Effector memory CD8-positive, alpha-beta T cell (primary cell): ENCODE measurements around the gene PEX14.
A peak's percentile ranks its signal among the peaks of the same experiment; 100 is the strongest.

Experiments
- ATAC-seq: fragments of 150-1000 bp; cut with Tn5 transposase; replicated peaks from 2 replicates; pipeline ENCODE4 v1.10.0; 2021; ENCODE audit warnings: mild to moderate bottlenecking, moderate library complexity
- DNase-seq, 3 experiments: peaks; one replicate each; pipeline ENCODE4 v3.0.0; 2021
- H3K27ac Mint-ChIP-seq, 2 donors: one replicate each; pipeline ENCODE4 v1.8.0; 2022; ENCODE audit warnings: mild to moderate bottlenecking in 2 of 2, mixed read lengths in 2 of 2, moderate library complexity in 2 of 2
- H3K27me3 Mint-ChIP-seq, 2 donors: one replicate each; pipeline ENCODE4 v1.8.0; 2022; ENCODE audit warnings: mixed read lengths in 2 of 2
- H3K36me3 Mint-ChIP-seq: one replicate; pipeline ENCODE4 v1.8.0; 2022; ENCODE audit warnings: mild to moderate bottlenecking, moderate library complexity, mixed read lengths; ENCODE audit not compliant: insufficient read depth
- H3K4me1 Mint-ChIP-seq, 2 donors: one replicate each; pipeline ENCODE4 v1.8.0; 2022; ENCODE audit warnings: low read depth in 2 of 2, mixed read lengths in 2 of 2
- H3K4me3 Mint-ChIP-seq, 2 donors: one replicate each; pipeline ENCODE4 v1.8.0; 2022; ENCODE audit warnings: mild to moderate bottlenecking in 2 of 2, mixed read lengths in 2 of 2, moderate library complexity in 2 of 2
- H3K9me3 Mint-ChIP-seq, 2 donors: one replicate each; pipeline ENCODE4 v1.8.0; 2022; ENCODE audit warnings: mixed read lengths in 2 of 2

Gene PEX14

GRCh38 chr1:10664251-10664650 is 189.5 kb downstream of the PEX14 start:
- no peak overlapping the region for H3K4me3 Mint-ChIP-seq
- H3K36me3 Mint-ChIP-seq, result peaks cover 21% of the 10 kb centered on the region
- H3K9me3 Mint-ChIP-seq, result no peaks in the 10 kb centered on the region
- H3K27me3 Mint-ChIP-seq, result no peaks in the 10 kb centered on the region
- peaks cover 0 to 1% of the 10 kb centered on the region in 2 donors for H3K4me1 Mint-ChIP-seq
- ATAC-seq (no peak), DNase-seq (no peak)
- H3K27ac Mint-ChIP-seq, result no peak overlapping the region

GRCh38 chr1:10665226-10665625 is 190.5 kb downstream of the PEX14 start:
- ATAC-seq (no peak), DNase-seq (no peak)
- no peaks in the 10 kb centered on the region for H3K27me3 Mint-ChIP-seq
- peaks cover 24% of the 10 kb centered on the region for H3K36me3 Mint-ChIP-seq
- H3K9me3 Mint-ChIP-seq, result no peaks in the 10 kb centered on the region
- H3K4me3 Mint-ChIP-seq, result no peak overlapping the region
- peaks cover 0 to 3% of the 10 kb centered on the region in 2 donors for H3K4me1 Mint-ChIP-seq
- H3K27ac Mint-ChIP-seq, result peak overlapping the region in 1 of 2 donors; percentile 15

- Mint-ChIP-seq H3K27me3 (no peaks in the 10 kb centered on the region), H3K4me3 (no peak overlapping the region), H3K4me1 (peaks cover 5 to 10% of the 10 kb centered on the region in 2 donors), H3K9me3 (no peaks in the 10 kb centered on the region), H3K27ac (peak overlapping the region; percentile 15 to 80), H3K36me3 (peaks cover 31% of the 10 kb centered on the region)
- no peak for ATAC-seq
- DNase-seq, result no peak
Observed at GRCh38 chr1:10665930-10666850, 191.4 kb downstream of the PEX14 start.

- H3K9me3 Mint-ChIP-seq, result no peaks in the 10 kb centered on the region
- no peak for DNase-seq
- no peak for ATAC-seq
- peaks cover 10 to 21% of the 10 kb centered on the region in 2 donors for H3K4me1 Mint-ChIP-seq
- peaks cover 45% of the 10 kb centered on the region for H3K36me3 Mint-ChIP-seq
- H3K4me3 Mint-ChIP-seq, result no peak overlapping the region
- no peak overlapping the region for H3K27ac Mint-ChIP-seq
- no peaks in the 10 kb centered on the region for H3K27me3 Mint-ChIP-seq
Observed at GRCh38 chr1:10667861-10668761, 193.4 kb downstream of the PEX14 start.

GRCh38 chr1:10669570-10669969 is 194.8 kb downstream of the PEX14 start:
- Mint-ChIP-seq H3K4me3 (no peak overlapping the region), H3K4me1 (peaks cover 10 to 21% of the 10 kb centered on the region in 2 donors), H3K36me3 (peaks cover 41% of the 10 kb centered on the region), H3K9me3 (no peaks in the 10 kb centered on the region), H3K27ac (no peak overlapping the region), H3K27me3 (no peaks in the 10 kb centered on the region)
- no peak for DNase-seq
- no peak for ATAC-seq

- Mint-ChIP-seq H3K27ac (peak overlapping the region in 1 of 2 donors; percentile 62), H3K36me3 (peaks cover 41% of the 10 kb centered on the region), H3K27me3 (no peaks in the 10 kb centered on the region), H3K9me3 (no peaks in the 10 kb centered on the region), H3K4me1 (peaks cover 10 to 24% of the 10 kb centered on the region in 2 donors), H3K4me3 (no peak overlapping the region)
- no peak for ATAC-seq
- no peak for DNase-seq
Observed at GRCh38 chr1:10670190-10670589, 195.4 kb downstream of the PEX14 start.

- Mint-ChIP-seq H3K27me3 (no peaks in the 10 kb centered on the region), H3K4me1 (peaks cover 10 to 25% of the 10 kb centered on the region in 2 donors), H3K36me3 (peaks cover 34% of the 10 kb centered on the region), H3K9me3 (no peaks in the 10 kb centered on the region), H3K27ac (peak overlapping the region; percentile 49 to 62), H3K4me3 (no peak overlapping the region)
- no peak for ATAC-seq
- no peak for DNase-seq
Observed at GRCh38 chr1:10671090-10671489, 196.3 kb downstream of the PEX14 start.

GRCh38 chr1:10671622-10672342 is 197.0 kb downstream of the PEX14 start:
- Mint-ChIP-seq H3K4me3 (no peak overlapping the region), H3K4me1 (peaks cover 17 to 32% of the 10 kb centered on the region in 2 donors), H3K27me3 (no peaks in the 10 kb centered on the region), H3K27ac (peak overlapping the region in 1 of 2 donors; percentile 49), H3K9me3 (no peaks in the 10 kb centered on the region), H3K36me3 (peaks cover 41% of the 10 kb centered on the region)
- no peak for DNase-seq
- no peak for ATAC-seq

- no peak for DNase-seq
- Mint-ChIP-seq H3K36me3 (peaks cover 44% of the 10 kb centered on the region), H3K9me3 (no peaks in the 10 kb centered on the region), H3K27ac (no peak overlapping the region), H3K4me3 (no peak overlapping the region), H3K4me1 (peaks cover 21 to 37% of the 10 kb centered on the region in 2 donors), H3K27me3 (no peaks in the 10 kb centered on the region)
- ATAC-seq, result no peak
Observed at GRCh38 chr1:10672343-10673050, 197.7 kb downstream of the PEX14 start.

GRCh38 chr1:10673109-10673711 is 198.5 kb downstream of the PEX14 start:
- ATAC-seq (no peak), DNase-seq (no peak)
- peaks cover 43% of the 10 kb centered on the region for H3K36me3 Mint-ChIP-seq
- no peak overlapping the region for H3K4me3 Mint-ChIP-seq
- H3K9me3 Mint-ChIP-seq, result no peaks in the 10 kb centered on the region
- H3K27ac Mint-ChIP-seq, result no peak overlapping the region
- peaks cover 20 to 37% of the 10 kb centered on the region in 2 donors for H3K4me1 Mint-ChIP-seq
- no peaks in the 10 kb centered on the region for H3K27me3 Mint-ChIP-seq

GRCh38 chr1:10674222-10674621 is 199.5 kb downstream of the PEX14 start:
- no peak for ATAC-seq
- H3K9me3 Mint-ChIP-seq, result no peaks in the 10 kb centered on the region
- H3K4me1 Mint-ChIP-seq, result peaks cover 23 to 43% of the 10 kb centered on the region in 2 donors
- no peak for DNase-seq
- peaks cover 44% of the 10 kb centered on the region for H3K36me3 Mint-ChIP-seq
- H3K27ac Mint-ChIP-seq, result no peak overlapping the region
- H3K27me3 Mint-ChIP-seq, result no peaks in the 10 kb centered on the region
- no peak overlapping the region for H3K4me3 Mint-ChIP-seq
